H1 (cell line): Measurements from ENCODE around the gene THOC6. TPM values are rescaled to one million over a fixed set of nuclear protein-coding genes. Genes with fewer than 3 reads are reported as not detected.

ENCODE experiments used
- KDM4A ChIP-seq: IDR thresholded peaks from one replicate; pipeline ENCODE4 v1.7.1; 2012; ENCODE audit warnings: low read depth, mild to moderate bottlenecking, moderate library complexity, low read length, inconsistent platforms; ENCODE audit not compliant: severe bottlenecking
- polyA plus RNA-seq, 7 experiments: library from polyadenylated mRNA; depleted of rRNA in 3 of 7; stranded (reverse) in 5 of 7; unstranded in 2 of 7; fragments of >200 nt in 5 of 7; fragments of 200-250 nt in 2 of 7; gene quantifications; 1 replicate in 5 of 7; 2 replicates in 1 of 7; 4 replicates in 1 of 7; pipeline versions ENCODE4 v1.2.1 to v1.2.3, GENCODE V29; 2011 to 2013; ENCODE audit warnings: missing spikeins in 2 of 7, mixed read lengths in 2 of 7
- total RNA-seq: library from RNA; stranded (reverse); fragmentation: NEBNext Ultra II Directional; extraction: Animal tissue kit (Norgen Biotek cat#: 25700); gene quantifications from 2 replicates; pipeline ENCODE4 v1.2.1, GENCODE V29; 2021
- TF ChIP-seq, protein P1 (sequence below): IDR thresholded peaks from 2 replicates; pipeline ENCODE4 v1.6.1; 2012; ENCODE audit warnings: low read length, inconsistent platforms

Gene THOC6
- total and polyA plus RNA-seq, 2 of the 8 experiments (the other 6 are each of a cell fraction or from before 2014, with no cell fraction given), result 78.5 to 111 TPM

DNA sequence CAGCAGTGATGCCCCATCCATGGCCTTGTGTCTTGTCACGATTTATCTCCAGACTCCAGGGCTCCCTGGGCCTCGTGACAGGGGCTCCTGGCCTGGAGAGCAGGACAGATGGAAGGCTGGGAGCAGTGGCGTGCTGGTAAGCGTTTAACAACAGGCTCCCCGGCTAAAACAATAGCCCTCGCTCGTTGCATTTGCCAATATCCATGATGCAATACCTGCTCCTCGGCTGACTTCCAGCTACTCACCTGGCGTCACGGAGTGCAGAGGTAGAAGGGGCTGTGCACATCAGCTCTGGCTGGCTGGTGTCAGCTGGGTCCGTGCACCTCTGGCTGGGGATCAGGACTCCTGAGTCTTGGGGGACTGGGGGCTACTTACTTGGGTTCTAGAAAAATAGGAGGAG, 14.4 kb downstream of the THOC6 start (continued):
- TF ChIP-seq, protein P1, sequence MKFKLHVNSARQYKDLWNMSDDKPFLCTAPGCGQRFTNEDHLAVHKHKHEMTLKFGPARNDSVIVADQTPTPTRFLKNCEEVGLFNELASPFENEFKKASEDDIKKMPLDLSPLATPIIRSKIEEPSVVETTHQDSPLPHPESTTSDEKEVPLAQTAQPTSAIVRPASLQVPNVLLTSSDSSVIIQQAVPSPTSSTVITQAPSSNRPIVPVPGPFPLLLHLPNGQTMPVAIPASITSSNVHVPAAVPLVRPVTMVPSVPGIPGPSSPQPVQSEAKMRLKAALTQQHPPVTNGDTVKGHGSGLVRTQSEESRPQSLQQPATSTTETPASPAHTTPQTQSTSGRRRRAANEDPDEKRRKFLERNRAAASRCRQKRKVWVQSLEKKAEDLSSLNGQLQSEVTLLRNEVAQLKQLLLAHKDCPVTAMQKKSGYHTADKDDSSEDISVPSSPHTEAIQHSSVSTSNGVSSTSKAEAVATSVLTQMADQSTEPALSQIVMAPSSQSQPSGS, result peak; percentile 81; the same call in 1 of the 2 replicates
- no peak for TF ChIP-seq KDM4A
